ENCODE data around the gene KASH5.
A peak's percentile ranks its signal among the peaks of the same experiment; 100 is the strongest.

KASH5 gene

GRCh38 chr19:49357186-49357585, 30.9 kb upstream of the KASH5 start:
- Histone ChIP-seq H3K4me3 (ENCODE audit: low read length) (peak overlapping the region; percentile 42; the same call in 1 of the 2 replicates), H3K79me2 (ENCODE audit: low read length) (no peaks in the 10 kb centered on the region), H3K27ac (ENCODE audit: low read length) (peak overlapping the region; percentile 33; the same call in 1 of the 2 replicates), H3K4me1 (ENCODE audit: low read length) (peaks cover 60% of the 10 kb centered on the region), H3K9ac (ENCODE audit: low read length) (peak overlapping the region; percentile 48; the same call in 1 of the 2 replicates), H2AFZ (ENCODE audit: low read depth, low read length) (peak overlapping the region; percentile 40; the same call in 1 of the 2 replicates), H3K4me2 (ENCODE audit: low read length) (peak overlapping the region; percentile 54), H3K36me3 (replicated peaks; ENCODE audit: low read depth, low read length) (no peaks in the 10 kb centered on the region), H3K27me3 (ENCODE audit: low read depth, low read length) (no peaks in the 10 kb centered on the region), H3K9me3 (ENCODE audit: insufficient read depth, low read length) (no peaks in the 10 kb centered on the region), H4K20me1 (ENCODE audit: insufficient read depth, low read length) (no peaks in the 10 kb centered on the region)
- TF ChIP-seq EZH2phosphoT487 (IDR thresholded peaks at IDR 0.05; ENCODE audit: low read depth) = no peak
- TF ChIP-seq, protein P1, sequence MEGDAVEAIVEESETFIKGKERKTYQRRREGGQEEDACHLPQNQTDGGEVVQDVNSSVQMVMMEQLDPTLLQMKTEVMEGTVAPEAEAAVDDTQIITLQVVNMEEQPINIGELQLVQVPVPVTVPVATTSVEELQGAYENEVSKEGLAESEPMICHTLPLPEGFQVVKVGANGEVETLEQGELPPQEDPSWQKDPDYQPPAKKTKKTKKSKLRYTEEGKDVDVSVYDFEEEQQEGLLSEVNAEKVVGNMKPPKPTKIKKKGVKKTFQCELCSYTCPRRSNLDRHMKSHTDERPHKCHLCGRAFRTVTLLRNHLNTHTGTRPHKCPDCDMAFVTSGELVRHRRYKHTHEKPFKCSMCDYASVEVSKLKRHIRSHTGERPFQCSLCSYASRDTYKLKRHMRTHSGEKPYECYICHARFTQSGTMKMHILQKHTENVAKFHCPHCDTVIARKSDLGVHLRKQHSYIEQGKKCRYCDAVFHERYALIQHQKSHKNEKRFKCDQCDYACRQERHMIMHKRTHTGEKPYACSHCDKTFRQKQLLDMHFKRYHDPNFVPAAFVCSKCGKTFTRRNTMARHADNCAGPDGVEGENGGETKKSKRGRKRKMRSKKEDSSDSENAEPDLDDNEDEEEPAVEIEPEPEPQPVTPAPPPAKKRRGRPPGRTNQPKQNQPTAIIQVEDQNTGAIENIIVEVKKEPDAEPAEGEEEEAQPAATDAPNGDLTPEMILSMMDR (IDR thresholded peaks at IDR 0.05; ENCODE audit: low read depth, low read length) = no peak

DNA sequence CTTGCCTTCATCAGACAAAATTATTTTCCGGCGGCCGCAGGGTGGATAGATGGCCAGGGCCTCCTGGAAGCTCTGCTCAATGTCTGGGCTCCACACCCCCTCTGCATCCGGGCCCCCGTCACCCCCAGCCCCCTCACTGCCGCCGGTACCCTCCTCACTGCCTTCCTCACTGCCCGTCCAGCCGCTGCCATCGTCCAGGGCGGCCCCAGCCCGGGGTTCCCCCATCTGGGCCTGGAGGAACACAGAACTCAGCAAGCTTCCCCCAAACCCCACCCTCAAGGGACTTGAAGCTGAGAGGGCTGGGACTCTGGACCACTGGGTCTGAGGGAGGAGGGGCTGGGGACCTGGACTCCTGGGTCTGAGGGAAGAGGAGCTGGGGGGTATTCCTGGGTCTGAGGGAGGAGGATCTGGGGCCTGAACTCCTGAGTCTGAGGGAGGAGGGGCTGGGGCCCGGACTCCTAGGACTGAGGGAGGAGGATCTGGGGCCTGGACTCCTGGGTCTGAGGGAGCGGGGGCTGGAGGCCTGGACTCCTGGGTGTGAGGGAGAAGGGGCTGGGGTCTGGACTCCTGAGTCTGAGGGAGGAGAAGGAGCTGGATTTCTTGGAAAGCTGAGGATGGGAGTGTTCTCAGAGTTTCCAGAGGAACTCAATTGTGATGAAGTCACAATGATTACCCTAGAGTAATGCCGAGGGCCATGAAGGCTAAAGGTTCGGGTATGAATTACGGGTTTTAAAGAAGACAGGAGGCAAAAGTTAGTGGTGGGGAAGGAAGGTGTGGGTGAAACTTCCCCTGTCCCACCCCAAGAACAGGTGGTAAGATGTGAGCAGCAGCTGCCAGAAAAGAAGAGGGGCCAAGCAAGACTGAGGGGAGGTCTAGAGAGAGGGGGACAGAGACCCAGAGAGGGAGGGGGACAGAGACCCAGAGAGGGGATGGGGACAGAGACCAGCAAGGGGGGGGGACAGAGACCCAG, 27.9 kb upstream of the KASH5 start:
- peak overlapping the region; percentile 82 for H3K9ac ChIP-seq (ENCODE audit: low read length)

DNA sequence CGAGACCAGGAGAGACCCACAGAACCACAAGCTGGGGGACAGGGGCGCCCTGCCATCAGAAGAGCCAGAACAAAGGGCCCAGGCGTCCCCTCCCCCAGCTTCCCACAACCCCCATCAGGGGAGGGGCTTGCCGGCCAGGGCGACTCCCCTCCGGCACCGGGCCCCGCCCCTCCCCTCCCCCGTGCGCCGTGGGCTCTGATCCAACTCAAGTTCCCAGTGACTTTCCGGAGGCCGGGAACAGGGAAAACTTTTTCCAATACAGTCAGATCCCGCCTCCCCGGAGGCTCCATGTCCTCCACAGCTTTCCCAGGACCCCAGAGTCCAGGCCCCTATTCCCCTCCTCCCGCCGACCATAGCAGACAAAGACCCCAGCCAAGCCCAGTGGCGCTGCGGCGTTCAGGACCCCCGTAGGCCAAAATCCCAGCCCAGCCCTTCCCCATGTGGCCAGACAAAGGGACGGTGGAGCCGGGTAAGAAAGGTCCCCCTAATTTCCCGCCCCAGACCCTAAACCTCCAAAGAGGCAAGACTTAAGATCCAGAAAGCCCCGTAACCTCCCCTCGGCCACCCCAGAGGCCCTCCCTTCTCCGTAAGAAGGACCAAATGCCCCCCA, 26.5 kb upstream of the KASH5 start:
- H3K27ac ChIP-seq (ENCODE audit: low read length) = peak overlapping the region; percentile 48
- H4K20me1 ChIP-seq (ENCODE audit: insufficient read depth, low read length) = no peaks in the 10 kb centered on the region
- H3K9me3 ChIP-seq (ENCODE audit: insufficient read depth, low read length) = no peaks in the 10 kb centered on the region
- H3K79me2 ChIP-seq (ENCODE audit: low read length) = no peaks in the 10 kb centered on the region
- H3K4me2 ChIP-seq (ENCODE audit: low read length) = peak overlapping the region; percentile 90
- H2AFZ ChIP-seq (ENCODE audit: low read depth, low read length) = peak overlapping the region; percentile 24; the same call in 1 of the 2 replicates
- H3K9ac ChIP-seq (ENCODE audit: low read length) = peak overlapping the region; percentile 82
- H3K4me1 ChIP-seq (ENCODE audit: low read length) = peaks cover 52% of the 10 kb centered on the region
- no peak for TF ChIP-seq EZH2phosphoT487 (IDR thresholded peaks at IDR 0.05; ENCODE audit: low read depth)
- TF ChIP-seq, protein P1 (IDR thresholded peaks at IDR 0.05; ENCODE audit: low read depth, low read length) = no peak
- no peaks in the 10 kb centered on the region for H3K27me3 ChIP-seq (ENCODE audit: low read depth, low read length)
- peak overlapping the region; percentile 80 for H3K4me3 ChIP-seq (ENCODE audit: low read length)
- H3K36me3 ChIP-seq (replicated peaks; ENCODE audit: low read depth, low read length) = no peaks in the 10 kb centered on the region

More for the DNA sequence above, 27.9 kb upstream of the KASH5 start:
- TF ChIP-seq EZH2phosphoT487 (IDR thresholded peaks at IDR 0.05; ENCODE audit: low read depth) = no peak
- TF ChIP-seq, protein P1 (IDR thresholded peaks at IDR 0.05; ENCODE audit: low read depth, low read length) = no peak
- Histone ChIP-seq H3K4me3 (ENCODE audit: low read length) (peak overlapping the region; percentile 80), H3K36me3 (replicated peaks; ENCODE audit: low read depth, low read length) (no peaks in the 10 kb centered on the region), H3K79me2 (ENCODE audit: low read length) (no peaks in the 10 kb centered on the region), H3K4me1 (ENCODE audit: low read length) (peaks cover 56% of the 10 kb centered on the region), H3K27me3 (ENCODE audit: low read depth, low read length) (no peaks in the 10 kb centered on the region), H3K27ac (ENCODE audit: low read length) (peak overlapping the region; percentile 48), H3K9me3 (ENCODE audit: insufficient read depth, low read length) (no peaks in the 10 kb centered on the region), H4K20me1 (ENCODE audit: insufficient read depth, low read length) (no peaks in the 10 kb centered on the region), H2AFZ (ENCODE audit: low read depth, low read length) (no peak overlapping the region), H3K4me2 (ENCODE audit: low read length) (peak overlapping the region; percentile 90)
